GM06990 (cell line): ENCODE results near the gene MCF2L.
A peak's percentile ranks its signal among the peaks of the same experiment; 100 is the strongest.

Source experiments
- DNase-seq: peaks from one replicate; pipeline ENCODE4 v3.0.0-alpha.2; 2011; ENCODE audit not compliant: insufficient read length; ENCODE audit errors: extremely low read depth
- H3K27me3 ChIP-seq: replicated peaks from 2 replicates; pipeline ENCODE4 v1.6.0; 2011; ENCODE audit warnings: low read length; ENCODE audit not compliant: control insufficient read depth, insufficient read depth
- H3K36me3 ChIP-seq: 2 replicates; pipeline ENCODE4 v1.5.1; 2011; ENCODE audit warnings: low read length; ENCODE audit not compliant: control insufficient read depth, insufficient read depth
- H3K4me3 ChIP-seq: replicated peaks from 2 replicates; pipeline ENCODE4 v1.5.1; 2011; ENCODE audit warnings: low read depth, mild to moderate bottlenecking, control low read depth, low read length
- TF ChIP-seq, protein P1 (sequence below): IDR thresholded peaks from 2 replicates; pipeline ENCODE4 v1.5.1; 2011; ENCODE audit warnings: low read length, control low read depth, mild to moderate bottlenecking, inconsistent platforms; ENCODE audit not compliant: insufficient read depth, poor library complexity, severe bottlenecking

The MCF2L gene

DNA sequence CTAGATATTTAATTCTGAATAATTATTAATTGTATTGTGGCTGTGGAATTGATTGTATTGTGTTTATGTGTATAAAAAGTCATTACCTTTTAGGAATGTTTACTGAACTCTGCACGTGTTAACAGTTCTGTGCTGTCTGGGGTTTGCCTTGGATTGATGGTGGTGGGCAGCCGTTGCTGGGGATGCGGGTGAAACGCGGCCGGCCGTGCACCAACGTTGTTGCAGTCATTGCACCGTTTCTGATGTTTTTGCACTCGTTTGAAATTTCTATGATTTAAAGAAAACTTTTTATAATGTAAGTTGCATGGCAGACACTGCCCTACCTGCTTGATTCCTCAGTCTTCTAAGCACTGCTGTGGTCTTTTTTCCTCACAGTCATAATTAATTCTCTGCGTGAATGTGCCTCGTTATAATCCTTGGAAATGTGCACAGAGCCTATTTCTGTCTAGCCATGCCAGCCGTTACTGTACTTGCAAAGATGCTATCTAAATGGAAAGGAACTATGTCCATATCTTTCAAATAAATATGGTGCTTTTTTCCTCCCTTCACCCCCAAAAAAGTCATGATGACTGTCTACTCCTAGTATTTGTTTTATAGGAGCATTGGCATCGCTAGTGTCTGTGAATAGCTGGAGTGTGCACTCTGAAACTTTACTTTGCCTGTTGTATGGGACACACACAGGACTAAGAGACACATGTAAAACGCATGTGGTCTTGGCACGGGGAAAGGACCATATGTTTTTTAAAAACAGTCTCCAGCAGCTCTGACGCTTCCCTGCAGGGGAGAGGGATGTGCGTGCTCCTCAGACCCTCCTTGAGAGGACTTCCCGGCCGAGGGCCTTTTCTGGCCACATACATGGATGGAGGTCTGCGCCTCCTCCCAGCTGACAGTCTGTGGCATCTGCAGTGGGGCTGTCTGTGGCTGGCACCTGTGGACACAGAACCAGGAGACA is 40.7 kb upstream of the MCF2L start:
- no peaks in the 10 kb centered on the region; the same call in 1 of the 2 replicates for H3K27me3 ChIP-seq
- TF ChIP-seq, protein P1, sequence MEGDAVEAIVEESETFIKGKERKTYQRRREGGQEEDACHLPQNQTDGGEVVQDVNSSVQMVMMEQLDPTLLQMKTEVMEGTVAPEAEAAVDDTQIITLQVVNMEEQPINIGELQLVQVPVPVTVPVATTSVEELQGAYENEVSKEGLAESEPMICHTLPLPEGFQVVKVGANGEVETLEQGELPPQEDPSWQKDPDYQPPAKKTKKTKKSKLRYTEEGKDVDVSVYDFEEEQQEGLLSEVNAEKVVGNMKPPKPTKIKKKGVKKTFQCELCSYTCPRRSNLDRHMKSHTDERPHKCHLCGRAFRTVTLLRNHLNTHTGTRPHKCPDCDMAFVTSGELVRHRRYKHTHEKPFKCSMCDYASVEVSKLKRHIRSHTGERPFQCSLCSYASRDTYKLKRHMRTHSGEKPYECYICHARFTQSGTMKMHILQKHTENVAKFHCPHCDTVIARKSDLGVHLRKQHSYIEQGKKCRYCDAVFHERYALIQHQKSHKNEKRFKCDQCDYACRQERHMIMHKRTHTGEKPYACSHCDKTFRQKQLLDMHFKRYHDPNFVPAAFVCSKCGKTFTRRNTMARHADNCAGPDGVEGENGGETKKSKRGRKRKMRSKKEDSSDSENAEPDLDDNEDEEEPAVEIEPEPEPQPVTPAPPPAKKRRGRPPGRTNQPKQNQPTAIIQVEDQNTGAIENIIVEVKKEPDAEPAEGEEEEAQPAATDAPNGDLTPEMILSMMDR: no peak
- no peak for DNase-seq
- no peaks in the 10 kb centered on the region for H3K36me3 ChIP-seq
- no peak overlapping the region for H3K4me3 ChIP-seq

DNA sequence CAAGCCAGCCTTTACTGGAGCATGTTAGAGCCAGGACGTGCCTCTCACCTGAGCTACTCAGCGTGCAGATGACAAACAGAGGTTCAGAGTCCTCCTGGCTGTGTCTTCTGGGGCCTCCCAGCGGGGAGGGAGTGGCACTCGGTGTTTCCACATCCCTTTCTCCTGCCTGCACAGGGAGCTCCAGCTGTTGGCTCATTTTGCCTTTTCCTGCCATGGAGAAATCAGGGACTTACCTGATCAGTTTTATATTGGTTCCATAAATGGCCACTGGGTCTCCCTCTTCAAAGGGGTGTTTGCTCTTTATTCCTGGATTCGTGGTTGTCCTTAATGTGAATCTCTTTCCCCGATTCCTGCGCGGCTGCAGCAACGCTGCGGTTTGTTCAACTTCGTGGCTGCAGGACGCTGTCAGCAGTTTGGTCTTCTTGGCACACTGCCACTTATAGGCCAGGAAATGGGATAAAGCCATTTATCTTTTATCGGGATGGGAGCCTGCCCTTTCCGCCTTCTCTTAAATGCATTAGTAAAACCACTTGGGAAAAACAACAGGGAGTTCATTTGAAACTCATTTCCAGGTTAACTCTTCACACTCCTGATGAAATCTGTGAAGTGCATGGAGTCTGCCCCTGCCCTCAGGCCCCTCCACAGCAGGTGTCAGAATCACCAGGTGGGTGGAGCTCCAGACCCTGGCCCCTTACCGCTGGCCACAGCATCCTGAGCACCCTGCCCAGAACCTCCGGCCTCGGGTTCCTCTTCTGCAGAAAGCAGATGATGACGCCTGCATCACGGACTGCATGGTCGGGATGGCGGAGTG is 39.8 kb upstream of the MCF2L start:
- Histone ChIP-seq H3K36me3 (no peaks in the 10 kb centered on the region), H3K4me3 (no peak overlapping the region), H3K27me3 (no peaks in the 10 kb centered on the region; the same call in none of the 2 replicates)
- no peak for DNase-seq
- TF ChIP-seq, protein P1: no peak

DNA sequence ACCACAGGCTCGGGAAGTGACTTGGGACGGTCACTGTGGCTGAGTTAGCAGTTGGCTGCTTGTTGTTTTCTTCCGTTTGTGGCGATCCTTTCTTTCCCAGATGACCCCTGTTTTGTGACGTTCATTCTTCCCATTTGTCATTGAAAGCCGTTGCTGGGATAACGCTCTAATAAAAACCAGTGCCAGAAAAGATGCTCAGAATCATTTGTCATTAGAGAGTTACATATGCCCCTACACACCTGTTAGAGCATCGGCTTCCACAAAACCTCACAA is 39.3 kb upstream of the MCF2L start:
- TF ChIP-seq, protein P1: no peak
- Histone ChIP-seq H3K36me3 (no peaks in the 10 kb centered on the region), H3K4me3 (no peak overlapping the region), H3K27me3 (no peaks in the 10 kb centered on the region; the same call in none of the 2 replicates)
- no peak for DNase-seq

DNA sequence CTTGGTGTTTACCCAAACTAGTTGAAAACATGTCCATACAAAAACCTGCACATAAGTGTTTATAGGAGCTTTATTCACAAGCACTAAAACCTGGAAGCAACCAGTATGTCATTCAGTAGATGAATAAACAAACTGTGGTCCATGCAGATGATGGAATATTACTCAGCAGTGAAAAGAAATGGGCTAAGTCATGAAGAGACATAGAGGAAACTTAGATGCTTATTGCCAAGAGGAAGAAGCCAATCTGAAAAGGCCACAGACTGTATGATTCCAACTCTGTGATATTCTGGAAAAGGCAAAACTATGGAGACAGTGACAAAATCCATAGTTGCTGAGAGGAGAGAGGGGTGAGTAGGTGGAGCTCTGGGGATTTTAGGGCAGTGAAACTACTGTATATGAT is 38.8 kb upstream of the MCF2L start:
- no peak overlapping the region for H3K4me3 ChIP-seq
- no peaks in the 10 kb centered on the region for H3K36me3 ChIP-seq
- TF ChIP-seq, protein P1: no peak
- H3K27me3 ChIP-seq: no peaks in the 10 kb centered on the region; the same call in none of the 2 replicates
- no peak for DNase-seq

DNA sequence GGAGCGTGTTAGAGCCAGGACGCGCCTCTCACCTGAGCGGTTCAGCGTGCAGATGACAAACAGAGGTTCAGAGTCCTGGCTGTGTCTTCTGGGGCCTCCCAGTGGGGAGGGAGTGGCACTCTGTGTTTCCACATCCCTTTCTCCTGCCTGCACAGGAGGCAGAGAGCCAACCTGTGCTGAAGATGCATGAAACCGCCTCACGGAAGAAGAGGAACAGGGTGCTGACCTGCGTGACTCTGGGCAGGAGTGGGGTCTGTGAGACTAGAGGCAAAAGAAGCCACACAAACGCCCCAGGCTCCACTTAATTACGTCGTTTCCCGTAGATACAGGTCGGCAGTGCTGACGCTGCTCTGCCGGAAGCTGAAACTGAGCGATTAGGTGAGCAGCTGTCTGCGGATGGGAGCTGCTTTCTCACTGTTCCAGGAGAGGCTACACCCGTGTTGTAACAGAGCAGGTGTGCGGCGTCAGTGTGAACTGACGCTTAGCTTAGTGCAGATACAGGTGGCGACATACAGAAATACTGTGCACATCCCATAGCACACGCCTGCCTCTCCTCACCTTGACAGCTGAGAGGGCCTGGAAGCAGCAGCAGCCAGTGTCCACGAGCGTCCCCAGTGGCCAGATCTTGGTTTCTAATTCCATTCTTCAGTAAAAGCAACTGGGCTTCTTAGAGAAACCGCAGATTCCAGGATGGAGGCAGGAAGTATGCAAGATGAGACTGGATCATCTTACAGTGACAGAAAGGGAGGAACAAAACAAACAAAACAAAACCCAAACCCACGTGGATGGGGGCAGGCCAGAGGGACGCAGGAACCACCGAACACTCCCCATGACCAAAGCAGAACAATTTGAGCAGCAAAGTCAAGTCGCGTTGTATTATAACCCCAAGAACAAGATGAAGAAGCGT is 37.7 kb upstream of the MCF2L start:
- H3K27me3 ChIP-seq: no peaks in the 10 kb centered on the region; the same call in none of the 2 replicates
- H3K4me3 ChIP-seq: no peak overlapping the region
- TF ChIP-seq, protein P1: peak; percentile 33
- no peak for DNase-seq
- H3K36me3 ChIP-seq: no peaks in the 10 kb centered on the region
